MM.1S (cell line): Measurements from ENCODE around the gene TMEM163.

Experiments
- EZH2 ChIP-seq: fragments of 300-600 bp; sonication (generic); optimal IDR thresholded peaks from 2 replicates; pipeline ENCODE3; 2017; ENCODE audit warnings: low read depth, mild to moderate bottlenecking, antibody characterized with exemption, low read length, mixed read lengths
- EZH2phosphoT487 ChIP-seq: fragments of 300-600 bp; sonication (generic); IDR thresholded peaks from 2 replicates; pipeline ENCODE4 v1.6.1; 2018; ENCODE audit warnings: antibody characterized with exemption, low read length
- TF ChIP-seq, protein P1 (sequence below): fragments of 300-600 bp; sonication (generic); IDR thresholded peaks from 2 replicates; pipeline ENCODE4 v1.5.1; 2016; ENCODE audit warnings: antibody characterized with exemption, low read length, mixed read lengths

DNA sequence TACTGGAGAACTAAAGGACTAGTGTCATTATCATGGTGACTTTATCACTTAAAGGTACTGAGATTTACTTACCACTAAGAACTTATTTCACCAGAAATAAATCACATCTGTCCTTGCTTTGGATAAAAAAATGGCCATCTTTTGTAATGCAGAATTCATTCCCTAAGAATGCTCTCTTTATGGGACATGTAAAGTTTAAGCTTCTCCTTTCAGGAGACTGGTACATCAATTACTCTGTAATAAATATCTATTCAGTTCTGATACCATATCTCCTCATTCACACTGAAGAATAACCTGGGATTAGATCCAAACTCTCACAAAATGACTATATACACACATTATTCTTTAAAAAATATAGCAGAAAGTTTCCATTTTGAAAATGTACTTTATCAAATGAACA, 24.4 kb downstream of the TMEM163 start:
- TF ChIP-seq, protein P1, sequence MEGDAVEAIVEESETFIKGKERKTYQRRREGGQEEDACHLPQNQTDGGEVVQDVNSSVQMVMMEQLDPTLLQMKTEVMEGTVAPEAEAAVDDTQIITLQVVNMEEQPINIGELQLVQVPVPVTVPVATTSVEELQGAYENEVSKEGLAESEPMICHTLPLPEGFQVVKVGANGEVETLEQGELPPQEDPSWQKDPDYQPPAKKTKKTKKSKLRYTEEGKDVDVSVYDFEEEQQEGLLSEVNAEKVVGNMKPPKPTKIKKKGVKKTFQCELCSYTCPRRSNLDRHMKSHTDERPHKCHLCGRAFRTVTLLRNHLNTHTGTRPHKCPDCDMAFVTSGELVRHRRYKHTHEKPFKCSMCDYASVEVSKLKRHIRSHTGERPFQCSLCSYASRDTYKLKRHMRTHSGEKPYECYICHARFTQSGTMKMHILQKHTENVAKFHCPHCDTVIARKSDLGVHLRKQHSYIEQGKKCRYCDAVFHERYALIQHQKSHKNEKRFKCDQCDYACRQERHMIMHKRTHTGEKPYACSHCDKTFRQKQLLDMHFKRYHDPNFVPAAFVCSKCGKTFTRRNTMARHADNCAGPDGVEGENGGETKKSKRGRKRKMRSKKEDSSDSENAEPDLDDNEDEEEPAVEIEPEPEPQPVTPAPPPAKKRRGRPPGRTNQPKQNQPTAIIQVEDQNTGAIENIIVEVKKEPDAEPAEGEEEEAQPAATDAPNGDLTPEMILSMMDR: no peak
- TF ChIP-seq EZH2 (no peak), EZH2phosphoT487 (no peak)
